Subcutaneous adipose tissue (tissue), 4 donors: ENCODE measurements around the gene BIN1. TPM values are rescaled to one million over a fixed set of nuclear protein-coding genes. Genes with fewer than 3 reads are reported as not detected.

Source experiments
- CTCF ChIP-seq: fragments of 450-650 bp; IDR thresholded peaks from one replicate; pipeline ENCODE4 v1.5.1; 2016; ENCODE audit warnings: low read depth, mild to moderate bottlenecking, control low read depth, antibody characterized with exemption, moderate library complexity
- total RNA-seq, 4 donors: library from RNA; depleted of rRNA; stranded (reverse); fragments of >200 nt; gene quantifications; one replicate each; pipeline ENCODE4 v1.1.0, GENCODE V29; 2016

BIN1 gene
- total RNA-seq, 4 donors from 2014 or later, result 53.3 to 134 (median 55.4) TPM

GRCh38 chr2:127016329-127016728, 90.6 kb downstream of the BIN1 start:
- TF ChIP-seq CTCF, result no peak

GRCh38 chr2:127015106-127015910, 91.6 kb downstream of the BIN1 start:
- no peak for TF ChIP-seq CTCF

GRCh38 chr2:127014630-127015029, 92.3 kb downstream of the BIN1 start:
- TF ChIP-seq CTCF, result no peak

GRCh38 chr2:127014224-127014623, 92.7 kb downstream of the BIN1 start:
- no peak for TF ChIP-seq CTCF

GRCh38 chr2:127012868-127013267, 94.1 kb downstream of the BIN1 start:
- no peak for TF ChIP-seq CTCF

- TF ChIP-seq CTCF, result no peak
Observed at GRCh38 chr2:127012215-127012614, 94.7 kb downstream of the BIN1 start.

GRCh38 chr2:127011796-127012195, 95.2 kb downstream of the BIN1 start:
- no peak for TF ChIP-seq CTCF
